HG02623 (cell line): ENCODE measurements around the gene LRIG2.
"Not testable (repeated sequence)": the region's sequence is repeated elsewhere in the genome, so short reads cannot be mapped to it uniquely, and the experiment has no call there.

ENCODE experiments used
- ATAC-seq: cut with Tn5 transposase; IDR thresholded peaks from one replicate; pipeline ENCODE4 v1.9.1; 2021; ENCODE audit warnings: moderate library complexity; ENCODE audit not compliant: unreplicated experiment

LRIG2 gene, protein sequence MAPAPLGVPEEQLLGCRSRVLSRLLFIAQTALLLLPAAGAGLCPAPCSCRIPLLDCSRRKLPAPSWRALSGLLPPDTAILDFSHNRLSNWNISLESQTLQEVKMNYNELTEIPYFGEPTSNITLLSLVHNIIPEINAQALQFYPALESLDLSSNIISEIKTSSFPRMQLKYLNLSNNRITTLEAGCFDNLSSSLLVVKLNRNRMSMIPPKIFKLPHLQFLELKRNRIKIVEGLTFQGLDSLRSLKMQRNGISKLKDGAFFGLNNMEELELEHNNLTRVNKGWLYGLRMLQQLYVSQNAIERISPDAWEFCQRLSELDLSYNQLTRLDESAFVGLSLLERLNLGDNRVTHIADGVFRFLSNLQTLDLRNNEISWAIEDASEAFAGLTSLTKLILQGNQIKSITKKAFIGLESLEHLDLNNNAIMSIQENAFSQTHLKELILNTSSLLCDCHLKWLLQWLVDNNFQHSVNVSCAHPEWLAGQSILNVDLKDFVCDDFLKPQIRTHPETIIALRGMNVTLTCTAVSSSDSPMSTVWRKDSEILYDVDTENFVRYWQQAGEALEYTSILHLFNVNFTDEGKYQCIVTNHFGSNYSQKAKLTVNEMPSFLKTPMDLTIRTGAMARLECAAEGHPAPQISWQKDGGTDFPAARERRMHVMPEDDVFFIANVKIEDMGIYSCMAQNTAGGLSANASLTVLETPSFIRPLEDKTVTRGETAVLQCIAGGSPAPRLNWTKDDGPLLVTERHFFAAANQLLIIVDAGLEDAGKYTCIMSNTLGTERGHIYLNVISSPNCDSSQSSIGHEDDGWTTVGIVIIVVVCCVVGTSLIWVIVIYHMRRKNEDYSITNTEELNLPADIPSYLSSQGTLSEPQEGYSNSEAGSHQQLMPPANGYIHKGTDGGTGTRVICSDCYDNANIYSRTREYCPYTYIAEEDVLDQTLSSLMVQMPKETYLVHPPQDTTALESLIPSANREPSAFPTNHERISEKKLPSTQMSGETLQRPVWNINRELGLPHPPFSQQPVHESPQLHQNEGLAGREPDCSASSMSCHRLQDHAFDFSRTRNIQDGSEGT

GRCh38 chr1:113072757-113073478, at the start of gene LRIG2:
Gene LRIG2 (plus strand): TSS chr1:113073198. CDS start chr1:113073407, 209 bp downstream.
- ATAC-seq = peak; percentile 94

GRCh38 chr1:113023316-113023715, 49.7 kb upstream of the LRIG2 start:
- not testable (repeated sequence) for ATAC-seq

DNA sequence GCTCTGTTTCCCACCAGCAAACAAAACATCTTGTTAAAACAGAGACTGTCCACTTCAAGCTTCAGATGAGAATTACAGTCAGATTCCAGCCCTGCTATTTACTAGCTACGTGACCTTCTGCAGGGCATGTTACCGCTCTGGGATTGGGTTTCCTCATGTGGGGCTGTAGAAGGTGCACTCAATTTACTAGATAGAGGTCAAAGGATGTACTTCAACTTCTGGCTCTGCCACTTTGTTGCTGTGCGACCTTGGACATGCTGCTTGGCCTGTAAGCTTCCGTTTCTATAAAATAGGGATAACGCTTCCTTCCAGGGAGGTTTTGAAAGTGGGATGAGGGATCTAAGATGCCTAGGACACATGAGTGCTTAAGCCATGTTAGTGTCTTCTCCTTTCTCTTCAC, 46.0 kb upstream of the LRIG2 start:
- ATAC-seq = no peak

GRCh38 chr1:113027449-113027848, 45.5 kb upstream of the LRIG2 start:
- ATAC-seq = no peak

DNA sequence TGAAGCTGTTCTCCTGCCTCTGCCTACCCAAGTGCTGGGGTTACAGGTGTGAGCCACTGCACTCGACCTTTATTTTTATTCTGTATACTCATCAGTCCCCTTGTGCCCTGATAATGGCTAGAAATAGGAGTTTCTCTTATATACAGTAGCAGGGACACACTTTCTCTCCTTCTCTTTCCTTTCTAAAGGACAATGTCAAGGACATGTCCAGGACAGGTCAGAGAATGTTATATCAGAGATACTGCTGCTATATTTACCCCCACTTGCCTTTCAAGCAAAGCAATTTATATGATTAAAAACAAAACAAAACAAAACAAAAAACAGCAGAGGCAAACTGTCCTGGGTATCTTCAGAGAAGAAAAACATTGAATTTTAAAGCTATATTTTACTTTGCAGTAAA, 43.2 kb upstream of the LRIG2 start:
- no peak for ATAC-seq

DNA sequence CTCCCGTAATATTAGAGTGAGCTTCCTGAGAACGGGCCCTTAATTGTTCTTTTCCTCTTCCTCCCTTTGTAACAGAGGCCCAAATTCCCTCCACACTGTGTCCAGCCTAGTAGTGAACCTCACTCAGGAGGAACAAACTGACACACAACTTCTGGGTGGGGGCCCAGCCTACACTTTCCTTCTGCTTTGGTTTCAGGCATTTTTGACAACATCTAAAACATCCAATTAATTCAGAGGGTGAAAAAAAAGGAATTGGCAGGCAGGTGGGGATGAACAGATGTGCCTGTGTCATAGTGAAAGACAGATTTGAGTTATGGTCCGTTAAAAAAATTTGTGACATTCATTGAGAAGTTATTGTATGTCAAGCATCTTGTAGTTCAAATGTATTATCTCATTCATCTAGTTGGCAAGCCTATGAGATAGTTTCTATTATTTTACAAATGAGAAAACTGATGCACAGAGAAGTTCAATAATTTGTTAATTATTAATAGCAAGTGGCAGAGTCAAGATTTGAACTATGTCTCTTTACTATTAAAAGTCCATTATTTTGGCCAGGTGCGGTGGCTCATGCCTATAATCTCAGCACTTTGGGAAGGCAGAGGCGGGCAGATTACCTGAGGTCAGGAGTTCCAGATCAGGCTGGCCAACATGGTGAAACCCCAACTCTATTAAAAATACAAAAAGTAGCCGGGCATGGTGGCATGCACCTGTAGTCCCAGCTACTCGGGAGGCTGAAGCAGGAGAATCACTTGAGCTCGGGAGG, 41.6 kb upstream of the LRIG2 start:
- no peak for ATAC-seq

DNA sequence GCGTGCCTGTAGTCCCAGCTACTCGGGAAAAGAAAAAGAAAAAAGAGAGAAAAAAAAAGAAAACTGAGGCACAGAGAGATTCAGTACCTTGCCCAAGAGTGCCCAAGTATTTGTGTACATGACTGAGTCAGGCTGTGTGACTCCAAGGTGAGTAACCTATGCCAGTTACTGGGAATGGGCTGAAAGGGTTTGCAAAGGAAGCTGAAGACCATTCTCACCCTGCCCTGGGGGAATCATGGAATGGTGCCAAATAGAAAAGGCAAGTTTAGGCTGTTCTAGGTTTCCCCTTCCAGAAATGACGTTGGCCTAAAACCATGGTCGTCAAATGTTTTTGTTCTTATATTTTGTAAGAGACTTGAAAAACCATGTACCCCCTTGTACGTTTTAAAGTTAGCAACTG, 37.9 kb upstream of the LRIG2 start:
- no peak for ATAC-seq

DNA sequence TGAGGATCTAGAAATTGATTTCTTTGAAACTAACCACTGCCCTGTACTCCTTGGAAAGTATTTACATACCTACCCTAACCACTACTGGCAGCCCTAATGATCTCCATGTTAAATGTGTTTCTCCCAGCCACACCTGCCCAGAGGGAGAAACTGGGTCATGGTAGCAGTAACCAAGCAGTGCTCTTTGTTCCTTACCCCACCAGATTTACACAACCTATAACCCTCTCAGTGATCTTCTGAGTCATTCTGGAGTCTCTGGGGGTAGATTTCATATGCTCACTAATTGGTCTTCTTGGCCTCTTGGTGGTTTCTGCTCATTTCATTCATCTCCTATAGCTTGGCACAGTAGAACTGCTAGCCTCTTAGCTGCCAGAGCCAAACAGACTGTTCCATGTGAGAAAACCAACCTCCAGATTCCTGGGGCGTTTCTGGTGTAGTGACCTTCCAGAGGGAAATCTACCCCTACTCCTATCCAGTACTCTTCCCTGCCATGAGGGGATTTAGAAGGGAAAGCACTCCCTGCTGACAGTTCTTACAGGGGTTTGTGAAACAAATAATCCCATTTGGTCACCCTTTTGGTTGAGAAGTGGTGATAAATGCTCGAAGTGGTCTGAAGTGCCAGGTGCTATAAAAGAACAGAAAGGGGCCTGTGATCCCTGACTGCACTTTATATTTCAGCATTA, 36.2 kb upstream of the LRIG2 start:
- ATAC-seq = no peak

DNA sequence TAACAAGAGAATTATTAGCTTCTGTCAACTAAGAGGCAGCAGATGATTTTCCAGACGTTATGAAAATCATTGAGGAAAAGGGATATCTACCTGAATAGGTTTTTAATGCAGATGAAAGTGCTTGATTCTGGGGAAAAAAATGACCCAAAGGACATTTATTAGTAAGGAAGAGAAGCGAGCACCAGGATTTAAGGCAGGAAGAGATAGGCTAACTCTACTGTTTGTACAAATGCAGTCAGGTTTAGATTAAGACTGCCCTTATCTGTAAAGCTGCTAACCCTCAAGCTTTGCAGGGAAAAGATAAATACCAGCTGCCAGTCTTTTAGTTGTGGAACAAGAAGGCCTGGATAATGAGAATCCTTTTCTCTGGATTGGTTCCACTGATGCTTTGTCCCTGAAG, 33.0 kb upstream of the LRIG2 start:
- ATAC-seq = no peak

DNA sequence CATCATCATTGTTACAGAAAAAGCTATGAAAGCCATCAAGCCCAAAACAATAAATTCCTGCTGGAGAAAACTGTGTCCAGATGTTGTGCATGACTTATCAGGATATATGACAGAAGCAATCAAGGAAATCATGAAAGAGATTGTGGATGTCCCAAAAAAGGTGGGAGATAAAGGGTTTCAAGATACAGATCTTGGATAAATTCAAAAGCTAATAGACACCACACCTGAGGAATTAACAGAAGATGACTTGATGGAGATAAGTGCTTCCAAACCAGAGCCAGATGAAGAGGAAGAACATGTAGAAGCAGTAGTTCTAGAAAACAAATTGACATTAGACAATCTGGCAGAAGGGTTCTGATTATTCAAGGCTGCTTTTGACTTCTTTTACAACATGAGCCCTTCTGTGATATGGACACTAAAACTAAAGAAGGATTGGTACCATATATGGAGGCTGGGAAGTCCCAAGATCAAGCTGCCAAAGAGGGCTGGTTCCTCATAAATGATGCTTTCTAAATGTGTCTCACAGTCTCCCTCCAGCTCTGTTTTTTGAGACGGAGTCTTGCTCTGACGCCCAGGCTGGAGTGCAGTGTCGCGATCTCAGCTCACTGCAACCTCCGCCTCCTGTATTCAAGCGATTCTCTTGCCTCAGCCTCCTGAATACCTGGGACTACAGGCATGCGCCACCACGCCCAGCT, 32.1 kb upstream of the LRIG2 start:
- ATAC-seq = no peak

GRCh38 chr1:113041569-113042284, 31.3 kb upstream of the LRIG2 start:
- ATAC-seq = peak; percentile 9

GRCh38 chr1:113042285-113043143, 30.5 kb upstream of the LRIG2 start:
- ATAC-seq = peak; percentile 65

- ATAC-seq = not testable (repeated sequence)
These were observed 29.9 kb upstream of the LRIG2 start for GRCh38 chr1:113043144-113043488.

DNA sequence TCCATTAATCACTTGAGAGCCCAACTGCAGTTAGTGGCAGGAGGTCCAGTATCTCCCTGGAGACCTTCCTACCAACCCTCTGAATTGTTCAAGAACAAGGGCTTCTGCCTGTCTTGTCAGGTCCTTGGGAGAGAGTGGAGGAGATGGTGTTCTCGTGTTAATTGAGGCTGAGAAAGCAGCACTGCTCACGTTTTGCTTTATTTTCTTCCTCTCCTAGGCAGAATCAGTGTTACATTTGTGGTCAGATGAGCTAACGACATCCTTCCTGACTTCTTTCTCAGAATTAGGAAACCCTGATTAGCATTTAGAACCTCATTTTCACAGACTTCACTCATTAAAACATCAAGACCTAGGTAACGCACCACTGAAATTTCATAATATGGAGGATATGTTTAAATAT, 26.4 kb upstream of the LRIG2 start:
- no peak for ATAC-seq

- no peak for ATAC-seq
These were observed 24.9 kb upstream of the LRIG2 start for GRCh38 chr1:113048064-113048463.

DNA sequence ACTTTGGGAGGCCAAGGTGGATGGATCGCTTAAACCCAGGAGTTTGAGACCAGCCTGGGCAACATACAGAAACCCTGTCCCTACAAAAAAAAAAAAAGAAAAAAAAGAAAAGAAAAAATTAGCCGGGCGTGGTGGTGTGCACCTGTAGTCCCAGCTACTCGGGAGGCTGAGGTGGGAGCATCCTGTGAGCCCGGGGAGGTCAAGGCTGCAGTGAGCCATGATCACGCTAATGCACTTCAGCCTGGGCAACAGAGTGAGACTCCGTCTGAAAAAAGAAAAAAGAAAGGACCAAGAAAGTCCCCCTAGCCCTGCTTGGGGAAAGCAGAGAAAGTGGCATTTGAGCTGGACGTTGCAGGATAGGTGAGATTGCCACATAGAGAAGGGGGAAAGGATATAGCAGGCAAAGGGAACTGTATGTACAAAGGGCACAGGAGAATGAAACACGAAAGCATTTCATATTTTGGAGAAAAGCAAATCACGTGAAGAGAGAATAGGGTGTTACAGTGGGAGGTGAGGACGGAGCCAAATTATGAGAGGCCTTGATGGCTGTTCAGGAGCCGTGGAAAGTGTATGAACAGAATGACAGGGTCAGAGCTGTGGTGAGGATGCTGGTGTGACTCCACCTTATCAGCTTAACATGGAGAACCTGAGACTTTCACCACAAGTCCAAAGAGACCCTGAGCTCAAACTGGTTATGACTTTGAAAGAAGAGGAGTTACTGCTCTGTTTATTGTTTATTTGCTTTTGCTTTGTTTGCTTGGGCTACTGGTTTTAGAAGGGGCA, 19.5 kb upstream of the LRIG2 start:
- no peak for ATAC-seq

- no peak for ATAC-seq
These were observed 17.4 kb upstream of the LRIG2 start for GRCh38 chr1:113055570-113055969.
